Activated CD4-positive, alpha-beta T cell treated with anti-CD3 and anti-CD28 coated beads, Interleukin-2, Interleukin-4, amounts not matched to agents 100 ng/mL and 50 ng/mL, durations not matched to agents 16 hours and 8 hours (primary cell): ENCODE data around the gene IMPA2.
"Not testable (repeated sequence)": the region's sequence is repeated elsewhere in the genome, so short reads cannot be mapped to it uniquely, and the experiment has no call there.

Experiments
- DNase-seq: peaks from one replicate; pipeline ENCODE4 v3.0.0-alpha.2; 2020; ENCODE audit warnings: low spot score

The IMPA2 gene

DNA sequence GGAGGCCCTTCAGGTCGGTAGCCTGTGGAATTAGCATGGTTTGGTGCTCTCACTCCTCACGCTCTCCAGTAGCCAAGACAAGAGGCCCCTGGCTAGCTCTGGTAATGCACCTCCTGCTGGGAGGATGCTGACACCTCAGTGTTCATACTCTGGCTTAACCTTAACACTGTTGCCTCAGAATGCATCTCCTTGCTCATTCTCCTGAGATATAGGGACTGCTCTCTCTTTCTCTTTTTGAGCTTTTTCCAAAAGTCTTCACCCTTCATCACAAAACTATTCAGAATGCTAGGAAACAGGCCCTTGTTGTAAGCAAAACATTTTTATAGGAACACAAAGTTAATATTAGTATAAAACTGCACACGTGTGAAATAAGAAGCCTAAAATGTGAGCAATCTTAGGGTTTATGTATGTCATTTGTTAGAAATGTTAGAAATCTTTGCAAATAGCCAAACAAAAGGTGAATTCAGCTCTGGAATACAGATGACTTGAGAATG is 17.3 kb upstream of the IMPA2 start:
- no peak for DNase-seq

GRCh38 chr18:11969904-11970835 is 11.1 kb upstream of the IMPA2 start:
- no peak for DNase-seq

GRCh38 chr18:11970836-11971226 is 10.5 kb upstream of the IMPA2 start:
- DNase-seq, result not testable (repeated sequence)

DNA sequence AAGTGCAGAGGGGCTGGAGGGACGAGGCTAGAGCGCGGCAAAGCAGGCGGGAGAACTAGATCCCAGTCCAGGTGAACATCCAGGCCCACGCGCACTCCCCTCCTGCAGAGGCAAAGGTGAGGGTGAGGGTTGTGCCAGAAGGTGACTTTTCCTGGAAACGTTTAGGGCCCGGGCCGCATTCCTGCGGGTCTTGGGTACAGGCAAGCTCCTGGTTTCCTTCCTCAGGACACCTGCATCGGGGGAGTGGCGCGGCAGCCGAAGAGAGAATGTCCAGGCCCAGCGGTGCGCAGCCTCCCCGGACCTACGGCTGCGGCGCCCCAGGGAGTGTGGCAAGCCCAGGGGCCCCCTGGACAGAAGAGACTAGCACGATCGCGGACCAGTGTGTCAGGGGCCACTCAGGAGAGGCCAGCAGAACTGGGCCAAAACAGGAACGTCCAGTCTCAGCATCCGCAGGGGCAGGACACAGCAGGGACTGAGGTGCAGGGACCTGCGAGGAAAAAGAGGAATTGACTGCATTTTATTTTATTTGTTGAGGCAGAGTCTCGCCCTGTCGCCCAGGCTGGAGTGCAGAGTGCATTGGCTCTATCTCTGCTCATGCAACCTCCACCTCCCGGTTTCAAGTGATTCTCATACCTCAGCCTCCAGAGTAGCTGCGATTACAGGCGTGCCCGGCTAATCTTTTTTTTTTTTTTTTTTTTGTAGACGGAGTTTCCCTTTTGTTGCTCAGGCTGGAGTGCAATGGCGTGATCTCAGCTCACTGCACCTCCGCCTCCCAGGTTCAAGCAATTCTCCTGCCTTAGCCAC is 8.7 kb upstream of the IMPA2 start:
- no peak for DNase-seq

GRCh38 chr18:11974741-11975325 is 6.5 kb upstream of the IMPA2 start:
- DNase-seq, result no peak

- DNase-seq, result no peak
These were observed 5.6 kb upstream of the IMPA2 start for GRCh38 chr18:11975723-11976122.

DNA sequence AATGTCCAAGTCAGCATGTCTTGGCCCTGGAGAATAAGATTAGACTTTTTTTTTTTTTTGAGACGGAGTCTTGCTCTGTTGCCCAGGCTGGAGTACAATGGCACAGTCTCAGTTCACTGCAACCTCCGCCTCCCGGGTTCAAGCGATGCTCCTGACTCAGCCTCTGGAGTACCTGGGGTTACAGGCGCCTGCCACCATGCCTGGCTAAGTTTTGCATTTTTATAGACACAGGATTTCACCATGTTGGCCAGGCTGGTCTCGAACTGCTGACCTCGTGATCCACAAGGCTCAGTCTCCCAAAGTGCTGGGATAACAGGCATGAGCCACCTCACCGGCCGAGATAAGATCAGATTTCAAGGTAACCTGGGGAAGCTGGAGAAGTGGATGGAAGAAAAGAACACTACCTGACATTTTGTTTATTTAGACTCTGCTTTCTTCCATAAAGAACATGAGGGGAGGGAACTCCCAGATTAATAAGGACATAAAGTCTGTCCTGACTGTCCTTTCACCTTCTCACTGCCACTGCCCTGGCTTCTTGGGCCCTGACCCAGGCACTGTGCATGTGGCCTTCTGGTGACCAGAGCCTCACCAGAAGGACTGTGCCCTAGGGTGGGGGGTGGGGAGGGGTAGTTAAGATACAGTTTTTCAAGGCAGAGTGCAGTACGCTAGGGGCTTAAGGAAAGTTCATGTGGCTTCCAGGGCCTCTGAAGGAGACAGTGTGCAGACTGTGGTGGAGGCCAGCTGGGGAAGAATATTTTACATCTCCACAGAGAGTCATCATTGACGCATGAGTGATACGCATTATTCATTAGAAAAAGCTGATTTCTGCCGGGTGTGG is 4.8 kb upstream of the IMPA2 start:
- no peak for DNase-seq

- DNase-seq, result no peak
These were observed 4.2 kb upstream of the IMPA2 start for GRCh38 chr18:11977153-11977466.

GRCh38 chr18:11978956-11979355 is 2.4 kb upstream of the IMPA2 start:
- no peak for DNase-seq

DNA sequence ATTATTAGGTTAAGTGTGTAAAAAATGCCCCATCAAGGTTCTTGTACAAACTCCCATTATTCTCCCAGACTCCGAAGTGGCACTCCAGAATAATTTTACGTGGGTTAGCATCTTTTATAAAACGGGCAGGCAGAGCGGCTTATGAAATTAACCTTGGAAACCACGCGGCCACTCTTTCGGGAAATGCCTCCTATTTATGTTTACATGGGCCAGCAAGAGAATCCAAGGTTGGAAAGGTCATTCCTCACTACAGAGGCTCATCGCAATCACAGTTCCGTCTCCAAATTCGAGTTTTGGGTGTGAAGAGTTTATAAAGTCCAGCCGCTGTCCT is 1.2 kb upstream of the IMPA2 start:
- no peak for DNase-seq

GRCh38 chr18:11980494-11981191 is 664 bp upstream of the IMPA2 start:
- DNase-seq, result peak; percentile 99

DNA sequence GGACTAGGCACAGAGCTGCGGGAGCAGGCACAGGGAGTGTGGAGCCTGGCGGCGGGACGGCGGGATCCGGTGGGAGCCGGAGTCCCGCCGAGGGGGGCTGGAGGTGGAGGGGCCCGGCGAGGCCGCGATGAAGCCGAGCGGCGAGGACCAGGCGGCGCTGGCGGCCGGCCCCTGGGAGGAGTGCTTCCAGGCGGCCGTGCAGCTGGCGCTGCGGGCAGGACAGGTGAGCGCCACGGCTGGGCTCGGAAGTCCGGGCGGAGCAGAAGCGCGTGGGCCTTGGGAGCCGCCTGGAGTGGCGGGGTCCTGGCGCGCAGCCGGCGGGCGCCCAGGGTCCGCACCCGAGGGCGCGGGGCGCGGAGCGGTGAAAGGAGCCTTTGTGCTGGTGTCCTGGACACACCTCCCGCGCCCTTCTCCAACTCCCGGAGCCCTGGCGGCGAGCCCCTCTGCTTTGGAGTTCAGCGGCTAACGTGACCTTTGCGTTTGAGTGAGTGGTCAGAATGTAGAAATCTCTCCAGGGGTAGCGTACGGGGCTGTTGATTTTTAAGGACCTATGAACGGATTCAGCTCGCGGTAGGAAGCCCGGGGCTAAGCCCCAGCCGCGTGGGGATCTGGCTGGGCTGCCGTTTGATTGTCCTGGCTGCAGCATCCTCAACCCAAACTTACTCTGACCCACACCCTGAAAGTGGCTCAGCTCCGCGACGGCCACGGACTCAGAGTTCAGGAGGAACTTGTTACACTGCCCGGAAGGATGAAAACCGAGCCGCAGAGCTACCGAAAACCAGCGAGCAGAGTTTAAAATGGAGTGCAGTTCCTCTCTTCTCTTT is 448 bp downstream of the IMPA2 start:
- DNase-seq, result peak; percentile 14

DNA sequence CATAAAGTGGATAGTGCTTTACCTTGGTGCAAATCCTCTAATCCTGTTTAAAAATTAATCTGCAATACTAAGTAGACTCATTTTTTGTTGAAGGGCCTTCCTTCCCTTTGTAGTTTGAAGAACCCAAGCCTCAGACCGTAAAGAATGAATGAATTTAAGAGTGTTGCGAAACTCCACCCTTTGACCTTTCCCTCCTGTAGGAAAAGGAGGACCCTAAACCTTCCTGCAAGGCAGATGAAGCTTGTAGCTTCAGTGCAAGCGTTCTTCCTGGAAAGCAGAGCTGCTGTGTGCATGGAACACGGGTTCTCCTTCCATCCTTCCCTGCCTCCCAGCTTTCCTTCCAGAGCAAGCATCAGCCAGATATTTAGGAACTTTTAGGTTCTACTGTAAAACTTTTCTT is 1.7 kb downstream of the IMPA2 start:
- DNase-seq, result no peak

DNA sequence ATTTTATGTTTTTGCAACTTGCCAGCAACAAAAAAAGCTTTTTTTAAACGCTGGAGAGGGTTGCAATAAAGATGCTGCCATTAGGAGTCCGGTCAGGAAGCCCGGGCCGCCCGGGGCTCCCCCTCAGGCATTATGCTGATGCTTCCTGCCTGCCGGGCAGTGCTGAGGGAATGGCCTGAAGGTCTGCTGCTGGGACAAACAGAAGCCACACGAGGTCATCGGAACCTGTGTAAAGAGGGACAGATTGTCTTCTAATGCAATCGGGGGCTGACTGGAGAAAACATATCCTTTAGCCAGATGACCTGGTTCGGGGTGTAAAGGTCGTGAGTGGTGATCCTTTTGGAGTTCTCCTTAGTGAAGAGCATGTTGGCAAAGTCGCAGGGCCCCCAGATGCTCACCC is 2.3 kb downstream of the IMPA2 start:
- no peak for DNase-seq

DNA sequence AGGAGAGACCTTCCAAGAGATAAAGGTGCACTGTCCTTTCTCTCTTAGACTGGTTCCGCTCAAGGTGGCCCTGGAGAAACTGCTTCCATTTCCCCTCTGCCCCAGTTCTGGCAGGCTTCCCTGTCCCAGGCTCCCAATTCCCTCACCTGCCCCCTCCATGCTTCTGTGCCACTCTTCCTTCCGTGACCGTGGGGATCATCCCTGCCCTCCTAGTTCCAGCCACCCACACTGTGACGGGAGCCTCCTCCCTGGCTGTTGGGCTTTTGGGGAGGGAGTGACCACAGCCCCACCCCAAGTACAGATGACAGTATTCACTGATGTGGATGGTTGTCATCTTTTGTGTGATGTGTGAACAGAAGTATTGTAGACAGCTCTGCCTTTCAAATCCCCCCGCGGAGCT is 2.8 kb downstream of the IMPA2 start:
- DNase-seq, result no peak

- DNase-seq, result no peak
These were observed 4.3 kb downstream of the IMPA2 start for GRCh38 chr18:11985586-11985985.

DNA sequence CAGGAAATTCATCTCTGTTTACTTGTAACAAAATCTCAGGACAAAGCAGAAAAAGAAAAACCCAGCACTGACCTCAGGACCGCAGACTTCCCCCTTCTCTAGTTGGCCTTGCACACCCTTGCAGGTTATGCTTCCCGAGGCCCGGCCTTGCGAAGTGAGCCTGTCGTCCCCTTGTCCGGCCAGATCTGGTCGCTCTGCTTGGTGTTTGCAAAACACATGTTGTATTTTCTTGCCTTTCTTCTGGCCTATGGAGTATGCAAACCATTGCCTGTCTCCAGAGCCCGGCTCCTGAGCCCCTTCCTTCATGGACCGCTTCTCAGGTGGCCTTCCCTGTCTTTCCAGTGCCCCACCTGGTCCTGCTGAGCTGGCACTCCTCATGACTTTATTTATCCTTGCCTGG is 4.8 kb downstream of the IMPA2 start:
- no peak for DNase-seq

GRCh38 chr18:11987527-11987926 is 6.2 kb downstream of the IMPA2 start:
- DNase-seq, result no peak

DNA sequence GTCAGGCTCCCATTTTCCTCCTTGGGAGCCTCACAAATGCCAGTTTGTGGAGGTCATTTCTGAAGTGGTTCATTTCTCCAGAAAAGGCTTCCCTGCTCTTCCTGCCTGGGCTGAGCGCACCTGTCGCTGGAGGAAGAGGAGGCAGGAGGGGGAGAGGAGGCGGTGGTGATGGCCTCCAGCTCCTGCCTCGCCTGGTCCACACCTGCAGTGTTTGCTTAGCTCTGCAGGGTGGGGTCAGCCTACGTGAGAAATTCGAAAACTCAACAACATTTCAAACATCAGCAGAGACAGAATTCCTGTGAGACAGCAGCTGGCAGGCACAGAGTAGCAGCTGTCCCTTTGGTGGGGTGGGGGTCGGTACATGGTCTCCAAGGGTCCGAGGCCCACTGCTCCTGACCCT is 7.9 kb downstream of the IMPA2 start:
- DNase-seq, result no peak

GRCh38 chr18:11989966-11990380 is 8.7 kb downstream of the IMPA2 start:
- no peak for DNase-seq

- no peak for DNase-seq
These were observed 9.2 kb downstream of the IMPA2 start for GRCh38 chr18:11990539-11990938.
